ENCODE measurements around the gene OTOA. TPM values are rescaled to one million over a fixed set of nuclear protein-coding genes. Genes with fewer than 3 reads are reported as not detected.
"Not testable (repeated sequence)": the region's sequence is repeated elsewhere in the genome, so short reads cannot be mapped to it uniquely, and the experiment has no call there.

OTOA gene
- total RNA-seq, 1 donor from 2014 or later: not detected

- Mint-ChIP-seq H3K4me1 (ENCODE audit: low read depth) (no peaks in the 10 kb centered on the region), H3K9me3 (no peaks in the 10 kb centered on the region), H3K36me3 (ENCODE audit: low read depth) (no peaks in the 10 kb centered on the region), H3K4me3 (no peak overlapping the region), H3K27ac (no peak overlapping the region), H3K27me3 (ENCODE audit: insufficient read depth) (peaks cover 2% of the 10 kb centered on the region)
- intact Hi-C loops (cut with micrococcal nuclease): no loop called here
- no peak for DNase-seq (ENCODE audit: low spot score)
Observed at GRCh38 chr16:21719283-21719682, 55.5 kb downstream of the OTOA start.

GRCh38 chr16:21720533-21720932 is 56.8 kb downstream of the OTOA start:
- no peak overlapping the region for H3K4me3 Mint-ChIP-seq
- no peaks in the 10 kb centered on the region for H3K36me3 Mint-ChIP-seq (ENCODE audit: low read depth)
- intact Hi-C loops (cut with micrococcal nuclease): no loop called here
- no peak overlapping the region for H3K27ac Mint-ChIP-seq
- no peaks in the 10 kb centered on the region for H3K9me3 Mint-ChIP-seq
- no peaks in the 10 kb centered on the region for H3K4me1 Mint-ChIP-seq (ENCODE audit: low read depth)
- no peak for DNase-seq (ENCODE audit: low spot score)
- peaks cover 3% of the 10 kb centered on the region for H3K27me3 Mint-ChIP-seq (ENCODE audit: insufficient read depth)

- no peaks in the 10 kb centered on the region for H3K9me3 Mint-ChIP-seq
- no peaks in the 10 kb centered on the region for H3K36me3 Mint-ChIP-seq (ENCODE audit: low read depth)
- H3K4me3 Mint-ChIP-seq: no peak overlapping the region
- H3K27ac Mint-ChIP-seq: no peak overlapping the region
- DNase-seq (ENCODE audit: low spot score): no peak
- peaks cover 3% of the 10 kb centered on the region for H3K27me3 Mint-ChIP-seq (ENCODE audit: insufficient read depth)
- H3K4me1 Mint-ChIP-seq (ENCODE audit: low read depth): no peaks in the 10 kb centered on the region
- intact Hi-C loops (cut with micrococcal nuclease): no loop called here
Observed at GRCh38 chr16:21722771-21723455, 59.1 kb downstream of the OTOA start.

- H3K4me1 Mint-ChIP-seq (ENCODE audit: low read depth): no peaks in the 10 kb centered on the region
- H3K9me3 Mint-ChIP-seq: no peaks in the 10 kb centered on the region
- no peak for DNase-seq (ENCODE audit: low spot score)
- peaks cover 2% of the 10 kb centered on the region for H3K27me3 Mint-ChIP-seq (ENCODE audit: insufficient read depth)
- no peak overlapping the region for H3K27ac Mint-ChIP-seq
- intact Hi-C loops (cut with micrococcal nuclease): no loop called here
- no peak overlapping the region for H3K4me3 Mint-ChIP-seq
- H3K36me3 Mint-ChIP-seq (ENCODE audit: low read depth): no peaks in the 10 kb centered on the region
Observed at GRCh38 chr16:21723532-21723931, 59.8 kb downstream of the OTOA start.

GRCh38 chr16:21727344-21727743 is 63.6 kb downstream of the OTOA start:
- Mint-ChIP-seq H3K27ac (no peak overlapping the region), H3K4me1 (ENCODE audit: low read depth) (no peaks in the 10 kb centered on the region), H3K9me3 (no peaks in the 10 kb centered on the region), H3K27me3 (ENCODE audit: insufficient read depth) (peaks cover 2% of the 10 kb centered on the region), H3K4me3 (no peak overlapping the region), H3K36me3 (ENCODE audit: low read depth) (no peaks in the 10 kb centered on the region)
- no peak for DNase-seq (ENCODE audit: low spot score)
- intact Hi-C loops (cut with micrococcal nuclease): no loop called here

GRCh38 chr16:21731233-21731632 is 67.5 kb downstream of the OTOA start:
- H3K4me1 Mint-ChIP-seq (ENCODE audit: low read depth); H3K27me3 Mint-ChIP-seq (ENCODE audit: insufficient read depth); DNase-seq (ENCODE audit: low spot score); H3K36me3 Mint-ChIP-seq (ENCODE audit: low read depth); H3K4me3 Mint-ChIP-seq; H3K9me3 Mint-ChIP-seq; intact Hi-C loops (cut with micrococcal nuclease); H3K27ac Mint-ChIP-seq: not testable (repeated sequence)

- H3K4me3 Mint-ChIP-seq; DNase-seq (ENCODE audit: low spot score); H3K4me1 Mint-ChIP-seq (ENCODE audit: low read depth); intact Hi-C loops (cut with micrococcal nuclease); H3K27me3 Mint-ChIP-seq (ENCODE audit: insufficient read depth); H3K9me3 Mint-ChIP-seq; H3K27ac Mint-ChIP-seq; H3K36me3 Mint-ChIP-seq (ENCODE audit: low read depth): not testable (repeated sequence)
Observed at GRCh38 chr16:21740637-21741036, 76.9 kb downstream of the OTOA start.

- H3K27ac Mint-ChIP-seq: not testable (repeated sequence)
Observed at GRCh38 chr16:21756192-21757079, 92.7 kb downstream of the OTOA start.

GRCh38 chr16:21757080-21757671 is 93.4 kb downstream of the OTOA start:
- H3K4me3 Mint-ChIP-seq; intact Hi-C loops (cut with micrococcal nuclease); H3K9me3 Mint-ChIP-seq; H3K27ac Mint-ChIP-seq; H3K27me3 Mint-ChIP-seq (ENCODE audit: insufficient read depth); H3K36me3 Mint-ChIP-seq (ENCODE audit: low read depth); H3K4me1 Mint-ChIP-seq (ENCODE audit: low read depth); DNase-seq (ENCODE audit: low spot score): not testable (repeated sequence)

More at GRCh38 chr16:21756192-21757079, 92.7 kb downstream of the OTOA start:
- H3K4me1 Mint-ChIP-seq (ENCODE audit: low read depth); intact Hi-C loops (cut with micrococcal nuclease); H3K4me3 Mint-ChIP-seq; DNase-seq (ENCODE audit: low spot score); H3K9me3 Mint-ChIP-seq; H3K27me3 Mint-ChIP-seq (ENCODE audit: insufficient read depth); H3K36me3 Mint-ChIP-seq (ENCODE audit: low read depth): not testable (repeated sequence)

- not testable (repeated sequence) for H3K4me3 Mint-ChIP-seq
Observed at GRCh38 chr16:21768280-21768679, 104.5 kb downstream of the OTOA start.

GRCh38 chr16:21768810-21769209 is 105.0 kb downstream of the OTOA start:
- DNase-seq (ENCODE audit: low spot score); H3K4me1 Mint-ChIP-seq (ENCODE audit: low read depth); H3K27me3 Mint-ChIP-seq (ENCODE audit: insufficient read depth); H3K27ac Mint-ChIP-seq; intact Hi-C loops (cut with micrococcal nuclease); H3K4me3 Mint-ChIP-seq; H3K36me3 Mint-ChIP-seq (ENCODE audit: low read depth); H3K9me3 Mint-ChIP-seq: not testable (repeated sequence)

More at GRCh38 chr16:21768280-21768679, 104.5 kb downstream of the OTOA start:
- H3K27me3 Mint-ChIP-seq (ENCODE audit: insufficient read depth); H3K4me1 Mint-ChIP-seq (ENCODE audit: low read depth); H3K36me3 Mint-ChIP-seq (ENCODE audit: low read depth); DNase-seq (ENCODE audit: low spot score); H3K27ac Mint-ChIP-seq; intact Hi-C loops (cut with micrococcal nuclease); H3K9me3 Mint-ChIP-seq: not testable (repeated sequence)

GRCh38 chr16:21769284-21769683 is 105.5 kb downstream of the OTOA start:
- H3K4me1 Mint-ChIP-seq (ENCODE audit: low read depth); intact Hi-C loops (cut with micrococcal nuclease); H3K27ac Mint-ChIP-seq; H3K27me3 Mint-ChIP-seq (ENCODE audit: insufficient read depth); DNase-seq (ENCODE audit: low spot score); H3K4me3 Mint-ChIP-seq; H3K36me3 Mint-ChIP-seq (ENCODE audit: low read depth); H3K9me3 Mint-ChIP-seq: not testable (repeated sequence)

GRCh38 chr16:21770584-21770983 is 106.8 kb downstream of the OTOA start:
- H3K27ac Mint-ChIP-seq; H3K9me3 Mint-ChIP-seq; H3K27me3 Mint-ChIP-seq (ENCODE audit: insufficient read depth); H3K4me3 Mint-ChIP-seq; H3K4me1 Mint-ChIP-seq (ENCODE audit: low read depth); DNase-seq (ENCODE audit: low spot score); H3K36me3 Mint-ChIP-seq (ENCODE audit: low read depth); intact Hi-C loops (cut with micrococcal nuclease): not testable (repeated sequence)

All from activated T-helper 1 cell treated with anti-CD3 and anti-CD28 coated beads, Interleukin-12 subunit alpha, Interleukin-12 subunit beta, Interleukin-2, Interleukin-4 antibody, amounts not matched to agents 30 ng/mL and 10 ng/mL and 1 ng/mL, durations not matched to agents 14 hours and 24 hours and 36 hours (primary cell).